OCI-LY3 (cell line): ENCODE results near the gene DOK5.

Experiments used
- EZH2phosphoT487 ChIP-seq: fragments of 200-600 bp; shearing (Covaris generic); IDR thresholded peaks from 2 replicates; pipeline ENCODE4 v1.6.1; 2018; ENCODE audit warnings: antibody characterized with exemption, mixed run types, low read depth
- TF ChIP-seq, protein P1 (sequence below): fragments of 200-600, 300-600 bp; sonication (generic); IDR thresholded peaks from 2 replicates; pipeline ENCODE4 v1.5.1; 2014; ENCODE audit warnings: antibody characterized with exemption, low read length, low read depth

GRCh38 chr20:54510541-54511129 is 35.2 kb downstream of the DOK5 start:
- TF ChIP-seq, protein P1, sequence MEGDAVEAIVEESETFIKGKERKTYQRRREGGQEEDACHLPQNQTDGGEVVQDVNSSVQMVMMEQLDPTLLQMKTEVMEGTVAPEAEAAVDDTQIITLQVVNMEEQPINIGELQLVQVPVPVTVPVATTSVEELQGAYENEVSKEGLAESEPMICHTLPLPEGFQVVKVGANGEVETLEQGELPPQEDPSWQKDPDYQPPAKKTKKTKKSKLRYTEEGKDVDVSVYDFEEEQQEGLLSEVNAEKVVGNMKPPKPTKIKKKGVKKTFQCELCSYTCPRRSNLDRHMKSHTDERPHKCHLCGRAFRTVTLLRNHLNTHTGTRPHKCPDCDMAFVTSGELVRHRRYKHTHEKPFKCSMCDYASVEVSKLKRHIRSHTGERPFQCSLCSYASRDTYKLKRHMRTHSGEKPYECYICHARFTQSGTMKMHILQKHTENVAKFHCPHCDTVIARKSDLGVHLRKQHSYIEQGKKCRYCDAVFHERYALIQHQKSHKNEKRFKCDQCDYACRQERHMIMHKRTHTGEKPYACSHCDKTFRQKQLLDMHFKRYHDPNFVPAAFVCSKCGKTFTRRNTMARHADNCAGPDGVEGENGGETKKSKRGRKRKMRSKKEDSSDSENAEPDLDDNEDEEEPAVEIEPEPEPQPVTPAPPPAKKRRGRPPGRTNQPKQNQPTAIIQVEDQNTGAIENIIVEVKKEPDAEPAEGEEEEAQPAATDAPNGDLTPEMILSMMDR: no peak
- no peak for TF ChIP-seq EZH2phosphoT487
